ENCODE data around the gene CCNH. TPM values are rescaled to one million over a fixed set of nuclear protein-coding genes. Genes with fewer than 3 reads are reported as not detected.

The CCNH gene
- total RNA-seq, 1 donor from 2014 or later = 74.8 TPM

DNA sequence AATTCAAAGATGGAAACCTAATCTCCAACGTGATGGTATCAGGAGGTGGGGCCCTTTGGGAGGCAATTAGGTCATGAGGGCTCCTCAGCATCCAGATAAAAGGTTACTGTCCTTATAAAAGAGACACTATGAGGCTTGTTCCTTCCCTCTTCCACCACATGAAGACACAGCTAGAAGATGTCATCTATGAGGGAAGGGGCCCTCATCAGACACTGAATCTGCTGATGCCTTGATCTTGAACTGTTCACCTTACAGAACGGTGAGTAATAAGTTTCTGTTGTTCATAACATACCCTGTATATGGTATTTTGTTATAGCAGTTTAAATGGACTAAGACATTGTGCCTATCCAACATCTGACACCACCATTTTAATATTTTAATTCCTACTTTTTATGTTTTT, 19.7 kb upstream of the CCNH start:
- no peaks in the 10 kb centered on the region for H3K9me3 Mint-ChIP-seq
- TF ChIP-seq, protein P1, sequence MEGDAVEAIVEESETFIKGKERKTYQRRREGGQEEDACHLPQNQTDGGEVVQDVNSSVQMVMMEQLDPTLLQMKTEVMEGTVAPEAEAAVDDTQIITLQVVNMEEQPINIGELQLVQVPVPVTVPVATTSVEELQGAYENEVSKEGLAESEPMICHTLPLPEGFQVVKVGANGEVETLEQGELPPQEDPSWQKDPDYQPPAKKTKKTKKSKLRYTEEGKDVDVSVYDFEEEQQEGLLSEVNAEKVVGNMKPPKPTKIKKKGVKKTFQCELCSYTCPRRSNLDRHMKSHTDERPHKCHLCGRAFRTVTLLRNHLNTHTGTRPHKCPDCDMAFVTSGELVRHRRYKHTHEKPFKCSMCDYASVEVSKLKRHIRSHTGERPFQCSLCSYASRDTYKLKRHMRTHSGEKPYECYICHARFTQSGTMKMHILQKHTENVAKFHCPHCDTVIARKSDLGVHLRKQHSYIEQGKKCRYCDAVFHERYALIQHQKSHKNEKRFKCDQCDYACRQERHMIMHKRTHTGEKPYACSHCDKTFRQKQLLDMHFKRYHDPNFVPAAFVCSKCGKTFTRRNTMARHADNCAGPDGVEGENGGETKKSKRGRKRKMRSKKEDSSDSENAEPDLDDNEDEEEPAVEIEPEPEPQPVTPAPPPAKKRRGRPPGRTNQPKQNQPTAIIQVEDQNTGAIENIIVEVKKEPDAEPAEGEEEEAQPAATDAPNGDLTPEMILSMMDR (IDR thresholded peaks at IDR 0.05) = no peak
- no peaks in the 10 kb centered on the region for H3K36me3 Mint-ChIP-seq (ENCODE audit: low read depth)
- ATAC-seq (ENCODE audit: low read depth) = no peak
- no peaks in the 10 kb centered on the region for H3K4me1 Mint-ChIP-seq
- no peak overlapping the region for H3K27ac Mint-ChIP-seq
- POLR2A ChIA-PET = no interaction called here
- intact Hi-C loops (cut with micrococcal nuclease) = no loop called here
- no peak overlapping the region for H3K4me3 Mint-ChIP-seq
- no peak for DNase-seq
- CTCF ChIA-PET = no interaction called here
- H3K27me3 Mint-ChIP-seq = peaks cover 7% of the 10 kb centered on the region

DNA sequence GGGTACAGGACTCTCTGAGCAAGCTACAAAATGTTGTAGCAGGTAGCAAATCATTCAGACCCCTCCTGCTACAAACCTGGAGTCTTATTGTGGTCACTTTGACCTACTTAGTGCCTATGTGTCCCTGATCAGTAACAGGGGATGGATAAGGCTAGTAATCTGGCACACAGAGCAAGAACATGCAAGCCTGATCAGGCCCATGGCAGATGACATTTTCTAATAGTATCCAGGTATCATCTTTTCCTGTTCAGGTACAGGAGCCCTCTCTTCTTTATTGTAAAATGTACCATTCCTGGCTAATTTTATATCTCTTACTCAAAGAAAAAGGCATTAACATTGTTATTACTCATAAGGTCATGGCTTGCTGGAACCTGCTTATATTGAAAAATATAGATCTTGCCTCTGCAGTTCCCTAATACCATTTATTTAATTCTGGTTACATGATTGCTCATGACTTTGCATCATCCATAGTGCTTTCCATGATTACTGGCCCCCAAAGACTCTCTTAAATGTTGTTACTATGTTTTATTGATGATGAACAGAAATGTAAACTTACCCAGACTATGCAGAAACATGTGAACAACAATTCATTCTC, 18.2 kb upstream of the CCNH start:
- no peaks in the 10 kb centered on the region for H3K9me3 Mint-ChIP-seq
- H3K4me1 Mint-ChIP-seq = no peaks in the 10 kb centered on the region
- ChIA-PET POLR2A (no interaction called here), CTCF (no interaction called here)
- DNase-seq (no peak), ATAC-seq (ENCODE audit: low read depth) (no peak)
- no peak overlapping the region for H3K4me3 Mint-ChIP-seq
- TF ChIP-seq, protein P1 (IDR thresholded peaks at IDR 0.05) = no peak
- H3K27ac Mint-ChIP-seq = no peak overlapping the region
- intact Hi-C loops (cut with micrococcal nuclease) = no loop called here
- H3K36me3 Mint-ChIP-seq (ENCODE audit: low read depth) = no peaks in the 10 kb centered on the region
- peaks cover 16% of the 10 kb centered on the region for H3K27me3 Mint-ChIP-seq

DNA sequence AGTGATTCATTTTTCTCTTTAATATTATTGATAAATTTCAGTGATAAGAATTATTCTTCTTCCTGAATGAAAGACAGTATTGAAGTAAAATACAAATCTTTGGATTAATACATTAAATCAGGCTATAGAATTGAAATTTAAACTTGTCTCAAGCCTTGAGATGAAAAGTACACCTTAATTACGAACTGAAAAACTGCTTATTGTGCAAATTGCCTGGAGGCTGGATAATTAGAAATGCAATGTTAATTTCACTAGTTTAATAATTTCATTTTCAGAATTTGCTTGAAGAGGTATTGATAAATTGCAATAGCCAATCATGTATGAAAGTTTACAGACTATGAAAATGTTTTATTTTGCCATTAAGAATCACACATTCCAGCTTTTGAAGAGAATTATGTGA, 11.0 kb upstream of the CCNH start:
- TF ChIP-seq, protein P1 (IDR thresholded peaks at IDR 0.05) = no peak
- CTCF ChIA-PET = no interaction called here
- DNase-seq (no peak), ATAC-seq (ENCODE audit: low read depth) (no peak)
- Mint-ChIP-seq H3K27ac (no peak overlapping the region), H3K9me3 (no peaks in the 10 kb centered on the region), H3K4me3 (no peak overlapping the region), H3K4me1 (no peaks in the 10 kb centered on the region), H3K36me3 (ENCODE audit: low read depth) (no peaks in the 10 kb centered on the region), H3K27me3 (peaks cover 10% of the 10 kb centered on the region)
- POLR2A ChIA-PET = no interaction called here
- intact Hi-C loops (cut with micrococcal nuclease) = no loop called here

GRCh38 chr5:87421307-87421706, 8.6 kb upstream of the CCNH start:
- CTCF ChIA-PET = no interaction called here
- TF ChIP-seq, protein P1 (IDR thresholded peaks at IDR 0.05) = no peak
- Mint-ChIP-seq H3K27ac (no peak overlapping the region), H3K4me1 (no peaks in the 10 kb centered on the region), H3K36me3 (ENCODE audit: low read depth) (no peaks in the 10 kb centered on the region), H3K4me3 (no peak overlapping the region), H3K27me3 (no peaks in the 10 kb centered on the region), H3K9me3 (no peaks in the 10 kb centered on the region)
- intact Hi-C loops (cut with micrococcal nuclease) = no loop called here
- POLR2A ChIA-PET = no interaction called here
- no peak for ATAC-seq (ENCODE audit: low read depth)
- DNase-seq = no peak

- peaks cover 2% of the 10 kb centered on the region for H3K4me1 Mint-ChIP-seq
- no peaks in the 10 kb centered on the region for H3K27me3 Mint-ChIP-seq
- ChIA-PET POLR2A (no interaction called here), CTCF (no interaction called here)
- intact Hi-C loops (cut with micrococcal nuclease) = loop anchor here (10.0 kb wide), 1 partner anchor 1256 kb away; no protein-coding TSS in a partner anchor
- no peaks in the 10 kb centered on the region for H3K9me3 Mint-ChIP-seq
- H3K4me3 Mint-ChIP-seq = no peak overlapping the region
- ATAC-seq (ENCODE audit: low read depth) (no peak), DNase-seq (no peak)
- H3K36me3 Mint-ChIP-seq (ENCODE audit: low read depth) = no peaks in the 10 kb centered on the region
- TF ChIP-seq, protein P1 (IDR thresholded peaks at IDR 0.05) = no peak
- H3K27ac Mint-ChIP-seq = no peak overlapping the region
Measured at GRCh38 chr5:87418506-87418905, 5.8 kb upstream of the CCNH start.
